ENCODE results near the gene KCNA10. TPM values are rescaled to one million over a fixed set of nuclear protein-coding genes. Genes with fewer than 3 reads are reported as not detected.

Gene KCNA10
- total RNA-seq, 1 experiment from 2014 or later = not detected

DNA sequence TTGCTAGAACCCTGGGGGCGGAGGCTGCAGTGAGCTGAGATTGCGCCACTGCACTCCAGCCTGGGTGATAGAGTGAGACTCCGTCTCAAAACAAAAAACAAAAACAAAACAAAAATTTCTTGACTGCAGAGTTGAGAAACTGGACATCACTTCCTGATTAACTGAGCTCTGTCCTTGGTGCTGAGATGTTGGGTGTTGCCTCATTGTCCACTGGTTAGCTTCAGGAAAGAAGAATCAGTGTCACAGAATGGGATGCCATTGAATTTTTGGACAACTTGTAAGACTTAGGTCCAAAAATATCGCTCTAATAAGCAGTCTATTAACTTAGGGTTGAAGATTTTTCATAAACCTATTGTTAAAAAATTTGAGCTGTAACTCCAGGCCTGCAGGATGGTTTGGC is 23.8 kb upstream of the KCNA10 start:
- H3K36me3 ChIP-seq (ENCODE audit: control insufficient read depth in 1 of 2, insufficient read depth in 2 of 2, low read length in 2 of 2) = no peaks in the 10 kb centered on the region
- ChIA-PET POLR2A (interaction anchor here (0.5 kb wide), 1 partner anchor 181 kb away, joined by 3 read pairs; no protein-coding TSS in a partner anchor), RAD21 (ENCODE audit: low non-redundant PET in 1 of 2, low total read pairs in 2 of 2, uncharacterized antibody in 2 of 2, unreplicated experiment in 2 of 2) (no interaction called here), CTCF (interaction anchor here (1.1 kb wide), 1 partner anchor 77 kb away, joined by 3 read pairs; no protein-coding TSS in a partner anchor)
- H3K27ac ChIP-seq (ENCODE audit: low read depth, low read length) = no peak overlapping the region
- H3K9me3 ChIP-seq (ENCODE audit: control insufficient read depth in 1 of 2, insufficient read depth in 1 of 2, low read depth in 1 of 2, low read length in 2 of 2) = no peaks in the 10 kb centered on the region
- no peaks in the 10 kb centered on the region for H4K20me1 ChIP-seq (ENCODE audit: insufficient read depth)
- BruUV-seq (replicated peaks) = no TSS peak
- peaks cover 56% of the 10 kb centered on the region for H3K27me3 ChIP-seq (ENCODE audit: insufficient read depth, low read length)
- intact Hi-C loops (cut with micrococcal nuclease) = no loop called here
- H3K4me2 ChIP-seq (ENCODE audit: low read length) = no peak overlapping the region
- H3K4me3 ChIP-seq (replicated peaks in 1 of 2; ENCODE audit: low read depth in 1 of 2, low read length in 2 of 2) = no peak overlapping the region
- ATAC-seq (no peak), DNase-seq (ENCODE audit: low read depth, low spot score) (no peak)
- no peak overlapping the region for H2AFZ ChIP-seq (ENCODE audit: low read depth, low read length, poor library complexity, severe bottlenecking)
- H3K79me2 ChIP-seq (ENCODE audit: insufficient read depth, low read length) = no peaks in the 10 kb centered on the region
- H3K9ac ChIP-seq (ENCODE audit: low read length) = no peak overlapping the region
- H3K4me1 ChIP-seq (ENCODE audit: control insufficient read depth in 1 of 2, insufficient read depth in 2 of 2, low read length in 2 of 2) = no peaks in the 10 kb centered on the region
- no peaks in the 10 kb centered on the region for H3K9me2 ChIP-seq (ENCODE audit: insufficient read depth)
- no peak for TF ChIP-seq ELF1 (IDR thresholded peaks at IDR 0.05; ENCODE audit: borderline replicate concordance, low read depth)
- TF ChIP-seq, protein P1, sequence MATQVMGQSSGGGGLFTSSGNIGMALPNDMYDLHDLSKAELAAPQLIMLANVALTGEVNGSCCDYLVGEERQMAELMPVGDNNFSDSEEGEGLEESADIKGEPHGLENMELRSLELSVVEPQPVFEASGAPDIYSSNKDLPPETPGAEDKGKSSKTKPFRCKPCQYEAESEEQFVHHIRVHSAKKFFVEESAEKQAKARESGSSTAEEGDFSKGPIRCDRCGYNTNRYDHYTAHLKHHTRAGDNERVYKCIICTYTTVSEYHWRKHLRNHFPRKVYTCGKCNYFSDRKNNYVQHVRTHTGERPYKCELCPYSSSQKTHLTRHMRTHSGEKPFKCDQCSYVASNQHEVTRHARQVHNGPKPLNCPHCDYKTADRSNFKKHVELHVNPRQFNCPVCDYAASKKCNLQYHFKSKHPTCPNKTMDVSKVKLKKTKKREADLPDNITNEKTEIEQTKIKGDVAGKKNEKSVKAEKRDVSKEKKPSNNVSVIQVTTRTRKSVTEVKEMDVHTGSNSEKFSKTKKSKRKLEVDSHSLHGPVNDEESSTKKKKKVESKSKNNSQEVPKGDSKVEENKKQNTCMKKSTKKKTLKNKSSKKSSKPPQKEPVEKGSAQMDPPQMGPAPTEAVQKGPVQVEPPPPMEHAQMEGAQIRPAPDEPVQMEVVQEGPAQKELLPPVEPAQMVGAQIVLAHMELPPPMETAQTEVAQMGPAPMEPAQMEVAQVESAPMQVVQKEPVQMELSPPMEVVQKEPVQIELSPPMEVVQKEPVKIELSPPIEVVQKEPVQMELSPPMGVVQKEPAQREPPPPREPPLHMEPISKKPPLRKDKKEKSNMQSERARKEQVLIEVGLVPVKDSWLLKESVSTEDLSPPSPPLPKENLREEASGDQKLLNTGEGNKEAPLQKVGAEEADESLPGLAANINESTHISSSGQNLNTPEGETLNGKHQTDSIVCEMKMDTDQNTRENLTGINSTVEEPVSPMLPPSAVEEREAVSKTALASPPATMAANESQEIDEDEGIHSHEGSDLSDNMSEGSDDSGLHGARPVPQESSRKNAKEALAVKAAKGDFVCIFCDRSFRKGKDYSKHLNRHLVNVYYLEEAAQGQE (IDR thresholded peaks at IDR 0.05; ENCODE audit: low read depth) = peak; percentile 81

DNA sequence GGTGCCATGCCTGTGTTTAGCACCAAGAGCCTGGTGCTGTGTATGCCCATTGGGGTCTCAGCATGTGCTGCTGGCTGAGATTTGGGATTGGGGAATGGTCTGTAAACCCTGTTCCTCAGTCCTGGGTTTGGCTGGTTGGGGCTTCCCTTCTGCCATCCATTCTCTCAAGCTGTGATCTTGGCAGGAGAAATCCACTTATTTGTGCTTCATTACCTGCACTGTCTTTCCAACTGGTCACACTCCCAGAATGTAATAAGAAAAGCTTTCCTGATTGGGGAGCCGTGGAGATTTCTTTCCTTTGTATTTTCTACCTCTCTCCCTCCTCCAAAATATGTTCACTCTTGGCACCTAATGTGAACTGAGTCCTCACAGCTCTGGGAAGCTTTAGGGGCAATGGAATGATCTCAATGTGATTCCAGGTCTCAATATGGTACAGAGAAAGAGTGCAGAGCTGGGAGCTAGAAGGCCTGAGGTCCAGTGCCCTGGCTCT is 23.0 kb upstream of the KCNA10 start:
- no peak for DNase-seq (ENCODE audit: low read depth, low spot score)
- ChIA-PET RAD21 (ENCODE audit: low non-redundant PET in 1 of 2, low total read pairs in 2 of 2, uncharacterized antibody in 2 of 2, unreplicated experiment in 2 of 2) (no interaction called here), POLR2A (interaction anchor here (0.5 kb wide), 1 partner anchor 180 kb away, joined by 3 read pairs; no protein-coding TSS in a partner anchor), CTCF (interaction anchor here (1.1 kb wide), 1 partner anchor 78 kb away, joined by 3 read pairs; no protein-coding TSS in a partner anchor)
- no TSS peak for BruUV-seq (replicated peaks)
- Histone ChIP-seq H3K4me3 (replicated peaks in 1 of 2; ENCODE audit: low read depth in 1 of 2, low read length in 2 of 2) (no peak overlapping the region), H3K4me1 (ENCODE audit: control insufficient read depth in 1 of 2, insufficient read depth in 2 of 2, low read length in 2 of 2) (no peaks in the 10 kb centered on the region), H2AFZ (ENCODE audit: low read depth, low read length, poor library complexity, severe bottlenecking) (no peak overlapping the region), H4K20me1 (ENCODE audit: insufficient read depth) (no peaks in the 10 kb centered on the region), H3K79me2 (ENCODE audit: insufficient read depth, low read length) (no peaks in the 10 kb centered on the region), H3K9me3 (ENCODE audit: control insufficient read depth in 1 of 2, insufficient read depth in 1 of 2, low read depth in 1 of 2, low read length in 2 of 2) (no peaks in the 10 kb centered on the region), H3K9ac (ENCODE audit: low read length) (no peak overlapping the region), H3K27me3 (ENCODE audit: insufficient read depth, low read length) (peaks cover 56% of the 10 kb centered on the region), H3K36me3 (ENCODE audit: control insufficient read depth in 1 of 2, insufficient read depth in 2 of 2, low read length in 2 of 2) (no peaks in the 10 kb centered on the region), H3K4me2 (ENCODE audit: low read length) (no peak overlapping the region), H3K9me2 (ENCODE audit: insufficient read depth) (no peaks in the 10 kb centered on the region), H3K27ac (ENCODE audit: low read depth, low read length) (no peak overlapping the region)
- TF ChIP-seq ZNF274 (IDR thresholded peaks at IDR 0.05; ENCODE audit: low read depth, low read length) (no peak), EZH2phosphoT487 (IDR thresholded peaks at IDR 0.05; ENCODE audit: borderline replicate concordance) (no peak)
- TF ChIP-seq, protein P2, sequence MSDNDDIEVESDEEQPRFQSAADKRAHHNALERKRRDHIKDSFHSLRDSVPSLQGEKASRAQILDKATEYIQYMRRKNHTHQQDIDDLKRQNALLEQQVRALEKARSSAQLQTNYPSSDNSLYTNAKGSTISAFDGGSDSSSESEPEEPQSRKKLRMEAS (IDR thresholded peaks at IDR 0.05) = no peak
- no peak for ATAC-seq
- intact Hi-C loops (cut with micrococcal nuclease) = no loop called here
